Tibial artery (tissue), 4 donors: ENCODE measurements around the gene GTF2A1L.

ENCODE experiments used
- DNase-seq, 2 donors: peaks; one replicate each; pipeline ENCODE4 v3.0.0-alpha.2; 2019
- H3K27ac ChIP-seq, 2 donors: fragments of 200-600 bp; sonication (generic) in 1 of 2; 1 replicate in 1 of 2; 2 replicates in 1 of 2; pipeline ENCODE4 v1.5.1; 2018 to 2019; ENCODE audit warnings: mild to moderate bottlenecking in 1 of 2
- H3K27me3 ChIP-seq, 2 donors: fragments of 200-600 bp; sonication (generic) in 1 of 2; one replicate each; pipeline versions ENCODE4 v1.5.1 to v1.6.0; 2016 to 2019
- H3K36me3 ChIP-seq, 3 donors: fragments of 200-600 bp; sonication (generic) in 2 of 3; one replicate each; pipeline ENCODE4 v1.5.1; 2016 to 2019; ENCODE audit warnings: mild to moderate bottlenecking in 2 of 3
- H3K4me1 ChIP-seq, 4 donors: fragments of 200-600 bp; sonication (generic) in 2 of 4; 1 replicate in 3 of 4; 2 replicates in 1 of 4; pipeline ENCODE4 v1.5.1; 2016 to 2019
- H3K4me3 ChIP-seq, 2 donors: fragments of 200-600 bp; sonication (generic) in 1 of 2; 1 replicate in 1 of 2; 2 replicates in 1 of 2; pipeline ENCODE4 v1.5.1; 2018 to 2019; ENCODE audit warnings: mild to moderate bottlenecking in 2 of 2
- H3K9me3 ChIP-seq, 3 donors: fragments of 200-600 bp; sonication (generic) in 1 of 3; one replicate each; pipeline ENCODE4 v1.5.1; 2016 to 2019
- CTCF ChIP-seq, 2 experiments: fragments of 200-600 bp in 1 of 2; fragments of 450-650 bp in 1 of 2; IDR thresholded peaks; one replicate each; pipeline ENCODE4 v1.5.1; 2017 to 2019; ENCODE audit warnings: antibody characterized with exemption in 2 of 2, mild to moderate bottlenecking in 1 of 2, moderate library complexity in 1 of 2
- intact Hi-C: fragments of 100-400 bp; cut with DNase I; formaldehyde crosslinking; loops from one replicate; pipeline ENCODE4 v1.15.0; 2023; ENCODE audit warnings: low total_unique reads

GTF2A1L gene

GRCh38 chr2:48721158-48721557 lies 103.5 kb downstream of the GTF2A1L start:
- H3K4me1 ChIP-seq: no peaks in the 10 kb centered on the region
- intact Hi-C loops: no loop called here
- H3K4me3 ChIP-seq: no peak overlapping the region
- H3K36me3 ChIP-seq: no peaks in the 10 kb centered on the region
- TF ChIP-seq CTCF (IDR thresholded peaks at IDR 0.05): no peak
- H3K9me3 ChIP-seq: no peaks in the 10 kb centered on the region
- H3K27me3 ChIP-seq: no peaks in the 10 kb centered on the region
- no peak overlapping the region for H3K27ac ChIP-seq
- DNase-seq: no peak

- no peak overlapping the region for H3K4me3 ChIP-seq
- H3K9me3 ChIP-seq: no peaks in the 10 kb centered on the region
- DNase-seq: no peak
- no peaks in the 10 kb centered on the region for H3K4me1 ChIP-seq
- H3K36me3 ChIP-seq: no peaks in the 10 kb centered on the region
- H3K27me3 ChIP-seq: no peaks in the 10 kb centered on the region
- TF ChIP-seq CTCF (IDR thresholded peaks at IDR 0.05): no peak
- intact Hi-C loops: no loop called here
- H3K27ac ChIP-seq: no peak overlapping the region
These were observed 104.7 kb downstream of the GTF2A1L start for GRCh38 chr2:48722391-48722790.

- Histone ChIP-seq H3K9me3 (no peaks in the 10 kb centered on the region), H3K27me3 (no peaks in the 10 kb centered on the region), H3K4me3 (no peak overlapping the region), H3K4me1 (no peaks in the 10 kb centered on the region), H3K36me3 (no peaks in the 10 kb centered on the region), H3K27ac (no peak overlapping the region)
- no peak for DNase-seq
- intact Hi-C loops: no loop called here
- no peak for TF ChIP-seq CTCF (IDR thresholded peaks at IDR 0.05)
These were observed 105.5 kb downstream of the GTF2A1L start for GRCh38 chr2:48723129-48723528.

GRCh38 chr2:48724278-48724677 lies 106.6 kb downstream of the GTF2A1L start:
- intact Hi-C loops: no loop called here
- Histone ChIP-seq H3K36me3 (no peaks in the 10 kb centered on the region), H3K27ac (no peak overlapping the region), H3K9me3 (no peaks in the 10 kb centered on the region), H3K4me1 (no peaks in the 10 kb centered on the region), H3K4me3 (no peak overlapping the region), H3K27me3 (no peaks in the 10 kb centered on the region)
- no peak for DNase-seq
- no peak for TF ChIP-seq CTCF (IDR thresholded peaks at IDR 0.05)

- Histone ChIP-seq H3K27ac (no peak overlapping the region), H3K36me3 (no peaks in the 10 kb centered on the region), H3K27me3 (no peaks in the 10 kb centered on the region), H3K4me1 (no peaks in the 10 kb centered on the region), H3K9me3 (no peaks in the 10 kb centered on the region), H3K4me3 (no peak overlapping the region)
- no peak for DNase-seq
- intact Hi-C loops: no loop called here
- no peak for TF ChIP-seq CTCF (IDR thresholded peaks at IDR 0.05)
These were observed 108.2 kb downstream of the GTF2A1L start for GRCh38 chr2:48725696-48726494.
